ENCODE data around the gene ALG1L2. TPM values are rescaled to one million over a fixed set of nuclear protein-coding genes. Genes with fewer than 3 reads are reported as not detected.
"Not testable (repeated sequence)": the region's sequence is repeated elsewhere in the genome, so short reads cannot be mapped to it uniquely, and the experiment has no call there.

Gene ALG1L2
- polyA plus RNA-seq, 3 donors = not detected

- no peak overlapping the region for H3K27ac Mint-ChIP-seq
These were observed 6.4 kb downstream of the ALG1L2 start for GRCh38 chr3:130088061-130088460.

DNA sequence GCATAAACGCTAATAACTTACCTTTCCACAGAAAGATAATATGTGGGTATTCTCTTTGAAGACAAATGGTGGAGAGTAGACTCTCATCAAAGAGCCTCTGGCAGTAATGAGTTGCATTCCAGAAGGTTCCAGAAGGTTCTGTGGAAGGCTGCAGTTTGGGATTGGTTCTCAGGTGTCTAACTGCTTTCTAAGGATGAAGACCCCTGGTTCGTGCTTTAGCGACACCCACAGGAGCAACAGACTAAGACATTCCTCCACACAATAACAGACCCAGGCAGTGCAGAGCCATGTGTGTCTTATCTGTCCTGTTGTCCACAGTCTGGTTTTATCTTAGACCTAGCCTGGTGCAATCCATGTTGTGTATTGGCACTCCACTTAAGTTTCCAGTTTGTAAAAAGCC lies 9.1 kb downstream of the ALG1L2 start:
- H3K4me1 Mint-ChIP-seq = peaks cover 31% of the 10 kb centered on the region
- H3K79me2 ChIP-seq (ENCODE audit: insufficient read depth, low read length); H3K27me3 ChIP-seq (ENCODE audit: control insufficient read depth in 2 of 2, insufficient read depth in 2 of 2, low read length in 2 of 2); H3K9ac ChIP-seq (ENCODE audit: insufficient read depth, low read length, poor library complexity, severe bottlenecking); H3K4me3 Mint-ChIP-seq; H3K27me3 Mint-ChIP-seq (ENCODE audit: low read depth in 3 of 3); H3K4me2 ChIP-seq (replicated peaks; ENCODE audit: extremely low read depth, low read length, poor library complexity, severe bottlenecking); H3K27ac ChIP-seq (ENCODE audit: low read depth in 1 of 2, low read length in 2 of 2); H3K27ac Mint-ChIP-seq; H3K9me3 ChIP-seq (replicated peaks in 1 of 2; ENCODE audit: control insufficient read depth in 1 of 2, insufficient read depth in 1 of 2, low read length in 2 of 2); H3K36me3 Mint-ChIP-seq; H4K20me1 ChIP-seq (ENCODE audit: insufficient read depth, low read length); H3K9me3 Mint-ChIP-seq; H2AFZ ChIP-seq (ENCODE audit: insufficient read depth, low read depth, low read length, poor library complexity, severe bottlenecking); H3K36me3 ChIP-seq (replicated peaks in 1 of 2; ENCODE audit: control insufficient read depth in 1 of 2, insufficient read depth in 2 of 2, low read length in 2 of 2); intact Hi-C loops (cut with micrococcal nuclease); H3K4me3 ChIP-seq (replicated peaks in 1 of 3; ENCODE audit: low read depth in 2 of 3, low read length in 3 of 3); DNase-seq: not testable (repeated sequence)
- no CpG with 5 or more reads among the region's 3 CpGs for WGBS (ENCODE audit: insufficient coverage)
- peaks cover 21 to 26% of the 10 kb centered on the region in 2 donors for H3K4me1 ChIP-seq (ENCODE audit: control insufficient read depth in 1 of 2, insufficient read depth in 2 of 2, low read length in 2 of 2)

More at GRCh38 chr3:130088061-130088460, 6.4 kb downstream of the ALG1L2 start:
- Histone ChIP-seq H3K4me2 (replicated peaks; ENCODE audit: extremely low read depth, low read length, poor library complexity, severe bottlenecking) (no peak overlapping the region), H3K9ac (ENCODE audit: insufficient read depth, low read length, poor library complexity, severe bottlenecking) (no peak overlapping the region), H2AFZ (ENCODE audit: insufficient read depth, low read depth, low read length, poor library complexity, severe bottlenecking) (no peak overlapping the region), H3K4me1 (ENCODE audit: control insufficient read depth in 1 of 2, insufficient read depth in 2 of 2, low read length in 2 of 2) (peaks cover under 1 to 7% of the 10 kb centered on the region in 2 donors), H3K9me3 (replicated peaks in 1 of 2; ENCODE audit: control insufficient read depth in 1 of 2, insufficient read depth in 1 of 2, low read length in 2 of 2) (no peaks in the 10 kb centered on the region), H3K27me3 (ENCODE audit: control insufficient read depth in 2 of 2, insufficient read depth in 2 of 2, low read length in 2 of 2) (no peaks in the 10 kb centered on the region), H3K36me3 (replicated peaks in 1 of 2; ENCODE audit: control insufficient read depth in 1 of 2, insufficient read depth in 2 of 2, low read length in 2 of 2) (no peaks in the 10 kb centered on the region), H3K27ac (ENCODE audit: low read depth in 1 of 2, low read length in 2 of 2) (no peak overlapping the region), H4K20me1 (ENCODE audit: insufficient read depth, low read length) (no peaks in the 10 kb centered on the region), H3K79me2 (ENCODE audit: insufficient read depth, low read length) (no peaks in the 10 kb centered on the region), H3K4me3 (replicated peaks in 1 of 3; ENCODE audit: low read depth in 2 of 3, low read length in 3 of 3) (no peak overlapping the region)
- Mint-ChIP-seq H3K4me3 (no peak overlapping the region), H3K27me3 (ENCODE audit: low read depth in 3 of 3) (peaks cover 1 to 5% (median 2%) of the 10 kb centered on the region in 3 donors), H3K4me1 (peaks cover 20% of the 10 kb centered on the region), H3K9me3 (peaks cover 1 to 9% (median 7%) of the 10 kb centered on the region in 7 donors), H3K36me3 (no peaks in the 10 kb centered on the region)
- DNase-seq = no peak
- intact Hi-C loops (cut with micrococcal nuclease) = loop anchor here in 1 of 2 donors (2.0 kb wide), 1 partner anchor 45 kb away; no protein-coding TSS in a partner anchor
- WGBS (ENCODE audit: insufficient coverage) = 85% methylated on average over 3 of the region's 4 CpGs
- no peak for TF ChIP-seq CTCF (IDR thresholded peaks at IDR 0.05)
